SH-SY5Y (cell line): Measurements from ENCODE around the gene KCNJ8.

Experiments used
- GATA2 ChIP-seq: IDR thresholded peaks from 2 replicates; pipeline ENCODE4 v1.6.1; 2011; ENCODE audit warnings: mild to moderate bottlenecking, low read depth, low read length
- GATA3 ChIP-seq: IDR thresholded peaks from 2 replicates; pipeline ENCODE4 v1.6.1; 2011; ENCODE audit warnings: low read depth, mild to moderate bottlenecking, low read length, moderate library complexity

- TF ChIP-seq GATA3 (no peak), GATA2 (no peak)
Measured at GRCh38 chr12:21774358-21775132, at the start of gene KCNJ8.
